ENCODE results near the gene SELENOK. TPM values are rescaled to one million over a fixed set of nuclear protein-coding genes. Genes with fewer than 3 reads are reported as not detected.

SELENOK gene
- total RNA-seq, 3 donors from 2014 or later: 37.2 to 56.2 (median 47.2) TPM

GRCh38 chr3:53883008-53883407 is 8.7 kb downstream of the SELENOK start:
- Histone ChIP-seq H3K4me1 (ENCODE audit: low read depth) (peaks cover 10% of the 10 kb centered on the region), H3K4me3 (no peak overlapping the region), H3K9me3 (no peaks in the 10 kb centered on the region), H3K36me3 (ENCODE audit: low read depth) (no peaks in the 10 kb centered on the region)
- intact Hi-C loops (cut with DNase I, micrococcal nuclease): no loop called here
- ATAC-seq (no peak), DNase-seq (no peak)
- no peak for TF ChIP-seq CTCF (IDR thresholded peaks at IDR 0.05)

GRCh38 chr3:53881691-53882593 is 9.7 kb downstream of the SELENOK start, which contains the start of gene ACTR8:
Gene ACTR8 (minus strand): TSS chr3:53882152. CDS start chr3:53882101, 51 bp downstream.
- peaks cover 10% of the 10 kb centered on the region for H3K4me1 ChIP-seq (ENCODE audit: low read depth)
- intact Hi-C loops (cut with DNase I, micrococcal nuclease): no loop called here
- no peak for TF ChIP-seq CTCF (IDR thresholded peaks at IDR 0.05)
- H3K4me3 ChIP-seq: peak within 1 kb of the TSS; percentile 76
- no peaks in the 10 kb centered on the region for H3K9me3 ChIP-seq
- peak; percentile 84 to 92 (median 90) for DNase-seq
- peak; percentile 98 for ATAC-seq
- H3K36me3 ChIP-seq (ENCODE audit: low read depth): peaks cover 7% of the 10 kb centered on the region

- TF ChIP-seq CTCF (IDR thresholded peaks at IDR 0.05): no peak
- intact Hi-C loops (cut with DNase I, micrococcal nuclease): no loop called here
- DNase-seq (no peak), ATAC-seq (no peak)
- Histone ChIP-seq H3K4me3 (no peak overlapping the region), H3K4me1 (ENCODE audit: low read depth) (peaks cover 10% of the 10 kb centered on the region), H3K9me3 (no peaks in the 10 kb centered on the region), H3K36me3 (ENCODE audit: low read depth) (peaks cover 9% of the 10 kb centered on the region)
Observed at GRCh38 chr3:53880396-53881345, 11.0 kb downstream of the SELENOK start.

- no peak overlapping the region for H3K4me3 ChIP-seq
- no peak for ATAC-seq
- peaks cover 13% of the 10 kb centered on the region for H3K36me3 ChIP-seq (ENCODE audit: low read depth)
- TF ChIP-seq CTCF (IDR thresholded peaks at IDR 0.05): no peak
- H3K4me1 ChIP-seq (ENCODE audit: low read depth): no peaks in the 10 kb centered on the region
- no peak for DNase-seq
- intact Hi-C loops (cut with DNase I, micrococcal nuclease): no loop called here
- H3K9me3 ChIP-seq: no peaks in the 10 kb centered on the region
Observed at GRCh38 chr3:53865732-53866499, 25.7 kb downstream of the SELENOK start.

GRCh38 chr3:53863145-53863544 is 28.5 kb downstream of the SELENOK start:
- no peak for ATAC-seq
- no peak for DNase-seq
- Histone ChIP-seq H3K4me3 (no peak overlapping the region), H3K4me1 (ENCODE audit: low read depth) (no peaks in the 10 kb centered on the region), H3K9me3 (no peaks in the 10 kb centered on the region), H3K36me3 (ENCODE audit: low read depth) (peaks cover 10% of the 10 kb centered on the region)
- intact Hi-C loops (cut with DNase I, micrococcal nuclease): no loop called here
- no peak for TF ChIP-seq CTCF (IDR thresholded peaks at IDR 0.05)

All from mucosa of descending colon (tissue), 3 donors.